Panc1 (cell line): ENCODE results near the gene CLIP4.

Source experiments
- CTCF ChIP-seq: fragments of 450-650 bp; IDR thresholded peaks from 2 replicates; pipeline ENCODE4 v1.5.1; 2017; ENCODE audit warnings: mild to moderate bottlenecking
- POLR2AphosphoS5 ChIP-seq: IDR thresholded peaks from 2 replicates; pipeline ENCODE4 v1.6.1; 2012; ENCODE audit warnings: mild to moderate bottlenecking, low read depth, low read length, moderate library complexity
- SIN3A ChIP-seq: IDR thresholded peaks from 2 replicates; pipeline ENCODE4 v1.6.1; 2012; ENCODE audit warnings: low read depth, mild to moderate bottlenecking, low read length, moderate library complexity, borderline replicate concordance; ENCODE audit not compliant: insufficient read depth
- TCF7L2 ChIP-seq: IDR thresholded peaks from 2 replicates; pipeline ENCODE4 v1.6.1; 2011; ENCODE audit warnings: mild to moderate bottlenecking, low read depth, low read length, inconsistent platforms
- TF ChIP-seq, protein P1 (sequence below), 2 experiments: IDR thresholded peaks; 2 replicates each; pipeline ENCODE4 v1.6.1; 2011 to 2012; ENCODE audit warnings: low read depth in 2 of 2, control low read depth in 1 of 2, low read length in 1 of 2, mild to moderate bottlenecking in 1 of 2, moderate library complexity in 1 of 2; ENCODE audit not compliant: insufficient read depth in 1 of 2

DNA sequence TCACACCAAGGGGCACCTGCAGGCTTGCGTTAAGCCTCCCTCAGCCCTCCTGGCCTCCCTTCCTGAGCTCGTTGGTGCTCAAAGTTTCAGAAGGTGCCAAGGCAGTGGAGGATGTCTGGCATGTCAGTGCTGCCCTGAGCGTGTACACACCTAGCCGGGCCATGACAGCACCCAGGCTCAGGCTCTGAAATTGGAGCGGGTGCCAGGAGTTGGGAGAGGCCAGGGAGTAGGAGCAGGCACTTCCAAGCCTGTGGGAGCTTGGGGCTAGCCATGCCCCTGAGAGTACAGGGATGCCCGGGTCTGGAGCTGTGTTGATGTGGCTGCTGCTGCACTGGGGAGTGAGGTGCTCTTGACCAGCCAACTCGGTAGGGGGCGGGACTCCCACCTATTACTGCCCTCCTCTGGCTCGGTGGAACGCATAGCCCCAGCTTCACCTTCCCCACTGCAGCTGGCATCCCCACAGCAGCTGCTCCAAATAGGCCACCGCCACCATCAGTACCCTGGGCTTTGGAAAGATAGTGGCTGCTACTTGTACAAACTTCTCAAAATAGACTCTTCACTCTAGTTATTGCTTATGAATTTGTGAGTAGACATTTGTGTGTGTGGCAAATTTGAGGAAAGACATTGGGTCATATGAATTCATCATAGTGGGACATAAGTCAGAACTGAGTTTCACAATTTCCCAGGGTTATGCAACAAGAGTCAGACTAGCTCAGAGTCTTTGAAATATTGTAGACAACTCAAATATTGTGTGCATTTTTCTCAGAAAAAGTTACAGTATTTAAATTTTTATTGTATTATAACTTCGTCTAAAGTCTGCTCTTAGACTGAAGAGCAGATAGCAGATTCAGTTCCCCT is 34.1 kb upstream of the CLIP4 start:
- no peak for TF ChIP-seq CTCF
- TF ChIP-seq POLR2AphosphoS5, result no peak
- no peak for TF ChIP-seq TCF7L2
- TF ChIP-seq SIN3A, result no peak
- TF ChIP-seq, protein P1, sequence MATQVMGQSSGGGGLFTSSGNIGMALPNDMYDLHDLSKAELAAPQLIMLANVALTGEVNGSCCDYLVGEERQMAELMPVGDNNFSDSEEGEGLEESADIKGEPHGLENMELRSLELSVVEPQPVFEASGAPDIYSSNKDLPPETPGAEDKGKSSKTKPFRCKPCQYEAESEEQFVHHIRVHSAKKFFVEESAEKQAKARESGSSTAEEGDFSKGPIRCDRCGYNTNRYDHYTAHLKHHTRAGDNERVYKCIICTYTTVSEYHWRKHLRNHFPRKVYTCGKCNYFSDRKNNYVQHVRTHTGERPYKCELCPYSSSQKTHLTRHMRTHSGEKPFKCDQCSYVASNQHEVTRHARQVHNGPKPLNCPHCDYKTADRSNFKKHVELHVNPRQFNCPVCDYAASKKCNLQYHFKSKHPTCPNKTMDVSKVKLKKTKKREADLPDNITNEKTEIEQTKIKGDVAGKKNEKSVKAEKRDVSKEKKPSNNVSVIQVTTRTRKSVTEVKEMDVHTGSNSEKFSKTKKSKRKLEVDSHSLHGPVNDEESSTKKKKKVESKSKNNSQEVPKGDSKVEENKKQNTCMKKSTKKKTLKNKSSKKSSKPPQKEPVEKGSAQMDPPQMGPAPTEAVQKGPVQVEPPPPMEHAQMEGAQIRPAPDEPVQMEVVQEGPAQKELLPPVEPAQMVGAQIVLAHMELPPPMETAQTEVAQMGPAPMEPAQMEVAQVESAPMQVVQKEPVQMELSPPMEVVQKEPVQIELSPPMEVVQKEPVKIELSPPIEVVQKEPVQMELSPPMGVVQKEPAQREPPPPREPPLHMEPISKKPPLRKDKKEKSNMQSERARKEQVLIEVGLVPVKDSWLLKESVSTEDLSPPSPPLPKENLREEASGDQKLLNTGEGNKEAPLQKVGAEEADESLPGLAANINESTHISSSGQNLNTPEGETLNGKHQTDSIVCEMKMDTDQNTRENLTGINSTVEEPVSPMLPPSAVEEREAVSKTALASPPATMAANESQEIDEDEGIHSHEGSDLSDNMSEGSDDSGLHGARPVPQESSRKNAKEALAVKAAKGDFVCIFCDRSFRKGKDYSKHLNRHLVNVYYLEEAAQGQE (IDR thresholded peaks at IDR 0.05; ENCODE audit: insufficient read depth in 1 of 2, low read depth in 2 of 2, low read length in 1 of 2), result no peak
